Measurements from ENCODE around the gene ESYT2. TPM values are rescaled to one million over a fixed set of nuclear protein-coding genes. Genes with fewer than 3 reads are reported as not detected.

The ESYT2 gene
- total and polyA plus RNA-seq, 9 of the 15 experiments (the other 6 are each of a cell fraction or from before 2014, with no cell fraction given), result 5.8 to 86.9 (median 64.7) TPM

- TF ChIP-seq ZNF407 (IDR thresholded peaks at IDR 0.05; ENCODE audit: low read depth) (no peak), ZMIZ1 (IDR thresholded peaks at IDR 0.05; ENCODE audit: low read depth in 2 of 2, low read length in 2 of 2) (peak in 1 of 2 experiments; percentile 82; a peak in 2 of 4 replicates), SOX6 (IDR thresholded peaks at IDR 0.05) (peak; percentile 81; the same call in 1 of the 2 replicates), ZNF354B (CRISPR knock-in tag; IDR thresholded peaks at IDR 0.05) (no peak), TAF1 (IDR thresholded peaks at IDR 0.05; ENCODE audit: control insufficient read depth, extremely low read depth, insufficient read depth, low read length, severe bottlenecking) (no peak), NCOA1 (IDR thresholded peaks at IDR 0.05; ENCODE audit: low read depth) (peak; percentile 68; the same call in 1 of the 2 replicates), SAP30 (IDR thresholded peaks at IDR 0.05; ENCODE audit: borderline replicate concordance, insufficient read depth, low read depth, low read length, poor library complexity, severe bottlenecking) (no peak), U2AF2 (optimal IDR thresholded peaks at IDR 0.05; ENCODE audit: low read depth, low read length) (no peak), TAF15 (IDR thresholded peaks at IDR 0.05; ENCODE audit: low read depth, low read length) (no peak)
These were observed 31.9 kb upstream of the ESYT2 start (continued) for GRCh38 chr7:158861004-158861787.

Measured in K562 (cell line).